Omental fat pad (tissue), 4 donors: ENCODE measurements around the gene DPYD. TPM values are rescaled to one million over a fixed set of nuclear protein-coding genes. Genes with fewer than 3 reads are reported as not detected.

ENCODE experiments used
- ATAC-seq: fragments of 150-250 bp; one replicate; pipeline ENCODE4 v1.9.1; 2016; ENCODE audit warnings: mild to moderate bottlenecking, moderate library complexity; ENCODE audit not compliant: low FRiP score
- DNase-seq: peaks from one replicate; pipeline ENCODE4 v3.0.0-alpha.2; 2019; ENCODE audit warnings: low spot score
- total RNA-seq, 4 donors: library from RNA; depleted of rRNA; stranded (reverse); fragments of >200 nt; gene quantifications; one replicate each; pipeline ENCODE4 v1.1.0, GENCODE V29; 2016
- TF ChIP-seq, protein P1 (sequence below), 3 donors: fragments of 450-650 bp; IDR thresholded peaks; one replicate each; pipeline ENCODE4 v1.5.1; 2016 to 2017; ENCODE audit warnings: antibody characterized with exemption in 3 of 3, mild to moderate bottlenecking in 3 of 3, moderate library complexity in 2 of 3

Gene DPYD
- total RNA-seq, 4 donors from 2014 or later = 52.5 to 86.4 (median 60.3) TPM

DNA sequence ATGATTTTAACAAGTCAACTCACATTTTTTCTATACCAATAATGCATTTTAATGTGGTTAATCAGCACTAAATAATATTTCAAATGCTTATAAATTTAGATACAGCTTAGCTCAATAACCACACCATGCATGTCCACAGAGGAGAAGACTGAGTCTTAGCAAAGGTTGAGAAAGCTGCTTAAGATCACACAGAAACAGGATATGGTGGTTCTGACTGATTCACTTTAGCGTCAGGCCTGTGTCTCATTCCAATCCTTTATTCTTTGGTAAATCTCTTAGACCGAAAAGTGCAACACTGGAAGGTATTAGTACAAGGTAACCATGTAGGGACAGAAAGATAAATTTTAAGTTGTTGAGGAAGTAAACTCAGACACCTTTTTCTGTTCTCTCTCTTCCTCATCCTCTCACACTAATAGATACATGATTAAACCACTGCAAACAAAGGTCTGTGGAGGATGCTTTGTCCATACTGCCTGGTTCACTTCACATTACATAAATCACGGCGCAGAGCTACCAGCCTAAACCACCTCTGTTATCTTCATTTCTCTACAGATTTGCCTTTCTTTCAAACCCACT, 139.0 kb downstream of the DPYD start:
- TF ChIP-seq, protein P1, sequence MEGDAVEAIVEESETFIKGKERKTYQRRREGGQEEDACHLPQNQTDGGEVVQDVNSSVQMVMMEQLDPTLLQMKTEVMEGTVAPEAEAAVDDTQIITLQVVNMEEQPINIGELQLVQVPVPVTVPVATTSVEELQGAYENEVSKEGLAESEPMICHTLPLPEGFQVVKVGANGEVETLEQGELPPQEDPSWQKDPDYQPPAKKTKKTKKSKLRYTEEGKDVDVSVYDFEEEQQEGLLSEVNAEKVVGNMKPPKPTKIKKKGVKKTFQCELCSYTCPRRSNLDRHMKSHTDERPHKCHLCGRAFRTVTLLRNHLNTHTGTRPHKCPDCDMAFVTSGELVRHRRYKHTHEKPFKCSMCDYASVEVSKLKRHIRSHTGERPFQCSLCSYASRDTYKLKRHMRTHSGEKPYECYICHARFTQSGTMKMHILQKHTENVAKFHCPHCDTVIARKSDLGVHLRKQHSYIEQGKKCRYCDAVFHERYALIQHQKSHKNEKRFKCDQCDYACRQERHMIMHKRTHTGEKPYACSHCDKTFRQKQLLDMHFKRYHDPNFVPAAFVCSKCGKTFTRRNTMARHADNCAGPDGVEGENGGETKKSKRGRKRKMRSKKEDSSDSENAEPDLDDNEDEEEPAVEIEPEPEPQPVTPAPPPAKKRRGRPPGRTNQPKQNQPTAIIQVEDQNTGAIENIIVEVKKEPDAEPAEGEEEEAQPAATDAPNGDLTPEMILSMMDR (IDR thresholded peaks at IDR 0.05) = no peak
- no peak for ATAC-seq

DNA sequence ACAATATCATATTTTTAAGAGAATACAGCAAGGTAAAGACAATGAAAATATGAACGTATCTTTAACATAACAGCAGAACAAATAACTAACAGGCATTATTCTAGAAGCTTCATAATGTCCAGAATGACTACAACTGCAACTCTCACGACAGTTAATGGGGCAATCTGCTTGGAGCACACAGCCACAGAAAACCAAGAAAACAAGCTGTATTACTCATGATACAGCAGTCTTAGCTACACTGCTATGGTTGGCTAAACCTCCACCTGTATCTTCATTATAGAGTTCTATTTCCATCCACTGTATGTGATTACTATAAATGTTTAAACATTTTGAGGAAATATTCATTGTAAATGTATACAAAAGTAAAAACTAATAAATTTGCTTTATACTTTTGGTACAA, 139.9 kb downstream of the DPYD start:
- ATAC-seq (no peak), DNase-seq (no peak)
- TF ChIP-seq, protein P1 (IDR thresholded peaks at IDR 0.05) = no peak

More for the DNA sequence above, 139.0 kb downstream of the DPYD start:
- DNase-seq = no peak

DNA sequence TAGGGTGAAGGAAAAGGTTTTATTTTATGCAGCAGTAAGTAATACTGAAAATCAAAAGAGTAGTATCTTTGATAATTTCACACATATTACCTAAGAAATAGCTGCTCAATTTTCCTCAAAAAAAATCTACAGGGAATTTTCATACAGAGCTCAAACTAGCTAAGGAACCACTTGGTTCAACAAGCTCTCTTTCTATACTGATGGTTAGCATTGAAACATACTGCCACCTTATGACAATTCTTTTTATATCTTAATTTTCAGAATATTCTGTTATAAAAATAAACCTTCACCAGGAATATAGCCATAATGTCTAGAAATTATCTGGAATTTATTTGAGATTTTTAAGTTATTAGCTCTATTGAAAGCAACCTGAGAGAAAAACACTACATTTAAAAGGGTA, 142.1 kb downstream of the DPYD start:
- DNase-seq (no peak), ATAC-seq (no peak)
- TF ChIP-seq, protein P1 (IDR thresholded peaks at IDR 0.05) = no peak

DNA sequence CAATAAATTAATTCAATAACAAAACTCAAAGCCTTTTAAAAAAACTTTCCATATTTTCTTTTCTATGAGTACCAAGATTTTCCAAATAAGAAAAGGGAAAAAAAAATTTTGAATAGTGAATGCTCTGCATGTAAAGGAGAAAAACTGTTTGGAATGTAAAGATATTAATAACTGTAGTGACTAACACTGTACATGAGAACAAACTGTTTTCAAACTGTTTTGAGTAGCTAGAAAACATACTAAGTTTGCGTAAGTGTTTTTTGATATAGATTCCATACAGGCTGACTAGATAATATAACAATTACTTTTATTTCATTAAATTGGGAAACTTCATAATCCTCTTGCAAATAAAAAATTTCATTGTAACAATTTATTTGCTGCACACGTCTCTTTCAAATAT, 150.5 kb downstream of the DPYD start:
- no peak for ATAC-seq
- TF ChIP-seq, protein P1 (IDR thresholded peaks at IDR 0.05) = no peak
- DNase-seq = no peak

DNA sequence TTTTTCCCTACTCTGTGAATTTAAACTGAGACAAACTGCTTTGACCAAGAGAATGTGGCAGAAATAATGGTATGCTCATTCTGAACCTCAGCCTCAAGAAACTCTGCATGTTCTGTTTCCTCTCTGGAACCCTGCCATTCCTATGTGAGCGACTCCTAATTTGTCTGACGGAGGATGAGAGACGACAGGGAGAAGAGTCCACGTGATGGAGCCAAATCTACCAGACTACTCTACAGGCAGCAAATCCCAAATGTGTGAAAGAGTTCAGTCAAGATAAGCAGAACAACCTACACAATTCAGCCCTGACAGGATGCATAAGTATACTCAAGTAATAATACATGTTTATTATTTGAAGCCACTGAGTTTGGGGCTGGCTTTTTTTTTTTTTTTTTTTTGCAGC, 153.5 kb downstream of the DPYD start:
- ATAC-seq = no peak
- TF ChIP-seq, protein P1 (IDR thresholded peaks at IDR 0.05) = no peak
- DNase-seq = no peak

DNA sequence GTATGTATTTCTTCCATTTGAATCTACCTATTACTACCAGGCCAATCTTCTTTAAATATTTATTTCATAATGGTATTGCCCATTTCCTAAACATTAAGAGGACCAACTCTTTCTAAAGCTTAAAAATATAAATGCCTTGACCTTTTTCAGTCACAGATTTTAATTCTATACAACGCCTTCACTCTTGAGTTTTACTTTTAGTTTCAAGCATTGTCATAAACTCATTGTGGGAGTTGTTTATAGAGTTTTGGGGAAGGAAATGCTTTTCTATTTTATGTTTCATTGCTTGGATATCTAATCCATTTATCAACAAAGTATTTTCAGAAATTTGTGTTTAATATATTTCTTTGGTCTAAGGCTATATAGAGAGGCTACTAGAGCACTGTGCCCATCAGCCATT, 155.8 kb downstream of the DPYD start:
- TF ChIP-seq, protein P1 (IDR thresholded peaks at IDR 0.05) = no peak
- DNase-seq = no peak
- ATAC-seq = no peak

DNA sequence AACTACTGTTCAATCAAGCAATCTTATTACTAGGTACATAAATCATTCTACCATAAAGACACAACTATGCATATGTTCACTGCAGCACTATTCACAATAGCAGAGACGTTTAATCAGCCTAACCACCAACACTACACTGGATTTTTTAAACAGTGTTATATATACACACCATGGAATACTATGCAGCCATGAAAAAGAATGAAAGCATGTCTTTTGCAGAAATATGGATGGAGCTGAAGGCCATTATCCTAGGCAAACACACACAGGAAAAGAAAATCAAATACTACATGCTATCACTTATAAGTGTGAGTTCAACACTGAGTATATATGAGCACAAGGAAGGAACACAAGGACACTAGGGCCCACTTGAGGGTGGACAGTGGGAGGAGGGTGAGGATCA, 159.2 kb downstream of the DPYD start:
- DNase-seq = no peak
- ATAC-seq = no peak
- TF ChIP-seq, protein P1 (IDR thresholded peaks at IDR 0.05) = no peak
